SK-N-MC (cell line): ENCODE results near the gene CEP72.
"Not testable (repeated sequence)": the region's sequence is repeated elsewhere in the genome, so short reads cannot be mapped to it uniquely, and the experiment has no call there.

ENCODE experiments used
- EZH2 ChIP-seq: fragments of 200-600 bp; sonication (generic); IDR thresholded peaks from one replicate; pipeline ENCODE4 v1.6.1; 2017; ENCODE audit warnings: antibody characterized with exemption
- FOXP2 ChIP-seq: optimal IDR thresholded peaks from 2 replicates; pipeline ENCODE3; 2011; ENCODE audit warnings: mild to moderate bottlenecking, moderate library complexity; ENCODE audit not compliant: insufficient read depth; ENCODE audit errors: extremely low read length, control extremely low read depth
- POLR2AphosphoS5 ChIP-seq: IDR thresholded peaks from 2 replicates; pipeline ENCODE4 v1.6.1; 2012; ENCODE audit warnings: mild to moderate bottlenecking, low read depth, low read length, borderline replicate concordance

DNA sequence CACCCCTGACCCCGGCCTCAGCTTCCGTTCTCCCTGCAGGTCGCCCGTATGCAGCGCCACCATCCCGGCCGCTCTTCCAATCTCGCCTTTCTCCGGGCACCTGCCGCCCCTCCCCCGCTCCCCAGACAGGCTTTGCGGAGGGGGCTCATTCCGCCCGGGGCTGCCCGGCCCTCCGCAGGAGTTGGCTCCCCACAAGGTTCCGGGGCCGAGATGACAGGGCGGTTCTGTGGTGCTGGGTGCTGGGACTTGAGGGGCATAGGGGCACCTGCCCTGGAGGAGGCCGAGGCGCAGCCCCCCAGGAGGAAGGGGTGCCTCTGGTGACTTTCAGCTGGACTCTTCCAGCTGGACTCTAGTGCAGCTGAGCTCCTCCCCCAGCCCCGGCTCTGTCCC lies 81.9 kb downstream of the CEP72 start:
- TF ChIP-seq EZH2, POLR2AphosphoS5, FOXP2: not testable (repeated sequence)
